Colonic mucosa (tissue), 4 donors: ENCODE measurements around the gene HIVEP1. TPM values are rescaled to one million over a fixed set of nuclear protein-coding genes. Genes with fewer than 3 reads are reported as not detected.

ENCODE experiments used
- DNase-seq: peaks from one replicate; pipeline ENCODE4 v3.0.0-alpha.2; 2020
- H3K27ac ChIP-seq: fragments of 200-600 bp; one replicate; pipeline ENCODE4 v1.8.0; 2021
- H3K27me3 ChIP-seq: fragments of 200-600 bp; one replicate; pipeline ENCODE4 v1.8.0; 2021
- H3K36me3 ChIP-seq: fragments of 200-600 bp; one replicate; pipeline ENCODE4 v1.8.0; 2021
- H3K4me1 ChIP-seq: fragments of 200-600 bp; one replicate; pipeline ENCODE4 v1.8.0; 2021; ENCODE audit warnings: mild to moderate bottlenecking
- H3K4me3 ChIP-seq: fragments of 200-600 bp; one replicate; pipeline ENCODE4 v1.8.0; 2021
- H3K9ac ChIP-seq, 2 donors: one replicate each; pipeline ENCODE4 v1.7.0; 2013; ENCODE audit warnings: control low read depth in 2 of 2, low read depth in 2 of 2, low read length in 2 of 2
- H3K9me3 ChIP-seq: fragments of 200-600 bp; one replicate; pipeline ENCODE4 v1.8.0; 2021
- intact Hi-C: fragments of 100-400 bp; cut with DNase I; formaldehyde crosslinking; loops from one replicate; pipeline ENCODE4 v1.14.1; 2022
- total RNA-seq, 2 donors: library from RNA; stranded (reverse); fragmentation: NEBNext Ultra II Directional in 1 of 2; extraction: Animal tissue kit (Norgen Biotek cat#: 25700) in 1 of 2; gene quantifications; one replicate each; pipeline ENCODE4 v1.2.1, GENCODE V29; 2021
- TF ChIP-seq, protein P1 (sequence below): fragments of 200-600 bp; IDR thresholded peaks from one replicate; pipeline ENCODE4 v1.8.0; 2022; ENCODE audit warnings: antibody characterized with exemption, mild to moderate bottlenecking
- donor health status: healthy.
- donor health status: DM: no; HTN: no; CAD: no.
- donor health status: DM: no; HTN: no; CAD: no.

Gene HIVEP1
- total RNA-seq, 2 donors from 2014 or later: 22.2 to 27.9 TPM

DNA sequence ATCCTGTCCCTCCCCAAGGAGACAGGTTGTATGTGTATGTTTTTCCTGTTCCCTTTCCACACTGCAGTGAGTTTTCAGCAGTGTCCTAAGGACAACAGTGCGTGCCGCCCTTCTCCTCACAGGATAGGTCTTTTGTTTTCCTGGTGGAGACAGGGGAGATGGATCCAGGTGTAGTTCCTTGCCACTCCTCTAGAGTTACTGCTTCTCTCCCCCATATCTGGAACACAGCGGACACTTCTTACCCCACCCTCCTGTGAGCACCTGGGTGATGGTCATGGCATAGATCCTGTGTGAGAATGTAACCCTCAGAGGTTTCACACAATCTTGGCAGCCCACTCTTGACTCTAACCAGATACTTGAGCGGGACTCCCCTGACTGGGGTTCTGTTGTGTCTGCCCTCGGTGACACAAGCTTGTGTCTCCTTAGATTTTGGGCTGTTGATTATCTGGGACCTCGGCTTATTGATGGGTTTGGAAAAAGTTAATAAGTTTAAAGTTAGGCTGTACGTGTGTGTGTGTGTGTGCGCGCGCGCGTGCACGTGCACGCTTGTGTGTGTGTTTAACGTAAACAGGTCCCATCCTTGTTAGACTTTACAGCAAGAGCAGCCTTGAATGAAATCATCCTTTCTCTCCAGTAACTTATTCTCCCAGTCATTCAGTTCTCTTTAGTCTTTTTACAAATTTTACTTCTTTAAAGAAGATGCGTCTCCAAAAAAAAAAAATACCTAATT is 146.7 kb downstream of the HIVEP1 start:
- H3K9me3 ChIP-seq: no peaks in the 10 kb centered on the region
- H3K27me3 ChIP-seq: no peaks in the 10 kb centered on the region
- H3K27ac ChIP-seq: no peak overlapping the region
- no peak overlapping the region for H3K9ac ChIP-seq
- TF ChIP-seq, protein P1, sequence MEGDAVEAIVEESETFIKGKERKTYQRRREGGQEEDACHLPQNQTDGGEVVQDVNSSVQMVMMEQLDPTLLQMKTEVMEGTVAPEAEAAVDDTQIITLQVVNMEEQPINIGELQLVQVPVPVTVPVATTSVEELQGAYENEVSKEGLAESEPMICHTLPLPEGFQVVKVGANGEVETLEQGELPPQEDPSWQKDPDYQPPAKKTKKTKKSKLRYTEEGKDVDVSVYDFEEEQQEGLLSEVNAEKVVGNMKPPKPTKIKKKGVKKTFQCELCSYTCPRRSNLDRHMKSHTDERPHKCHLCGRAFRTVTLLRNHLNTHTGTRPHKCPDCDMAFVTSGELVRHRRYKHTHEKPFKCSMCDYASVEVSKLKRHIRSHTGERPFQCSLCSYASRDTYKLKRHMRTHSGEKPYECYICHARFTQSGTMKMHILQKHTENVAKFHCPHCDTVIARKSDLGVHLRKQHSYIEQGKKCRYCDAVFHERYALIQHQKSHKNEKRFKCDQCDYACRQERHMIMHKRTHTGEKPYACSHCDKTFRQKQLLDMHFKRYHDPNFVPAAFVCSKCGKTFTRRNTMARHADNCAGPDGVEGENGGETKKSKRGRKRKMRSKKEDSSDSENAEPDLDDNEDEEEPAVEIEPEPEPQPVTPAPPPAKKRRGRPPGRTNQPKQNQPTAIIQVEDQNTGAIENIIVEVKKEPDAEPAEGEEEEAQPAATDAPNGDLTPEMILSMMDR: no peak
- intact Hi-C loops: loop anchor here (10.0 kb wide), 1 partner anchor 136 kb away; the partner anchor contains the start of gene EDN1
- no peaks in the 10 kb centered on the region for H3K36me3 ChIP-seq
- H3K4me3 ChIP-seq: no peak overlapping the region
- no peak for DNase-seq
- no peaks in the 10 kb centered on the region for H3K4me1 ChIP-seq

GRCh38 chr6:12160326-12160725 is 148.2 kb downstream of the HIVEP1 start:
- H3K27ac ChIP-seq: no peak overlapping the region
- no peaks in the 10 kb centered on the region for H3K27me3 ChIP-seq
- no peak for DNase-seq
- intact Hi-C loops: no loop called here
- H3K4me1 ChIP-seq: no peaks in the 10 kb centered on the region
- no peaks in the 10 kb centered on the region for H3K36me3 ChIP-seq
- no peak overlapping the region for H3K9ac ChIP-seq
- H3K4me3 ChIP-seq: no peak overlapping the region
- H3K9me3 ChIP-seq: no peaks in the 10 kb centered on the region
- TF ChIP-seq, protein P1: no peak

DNA sequence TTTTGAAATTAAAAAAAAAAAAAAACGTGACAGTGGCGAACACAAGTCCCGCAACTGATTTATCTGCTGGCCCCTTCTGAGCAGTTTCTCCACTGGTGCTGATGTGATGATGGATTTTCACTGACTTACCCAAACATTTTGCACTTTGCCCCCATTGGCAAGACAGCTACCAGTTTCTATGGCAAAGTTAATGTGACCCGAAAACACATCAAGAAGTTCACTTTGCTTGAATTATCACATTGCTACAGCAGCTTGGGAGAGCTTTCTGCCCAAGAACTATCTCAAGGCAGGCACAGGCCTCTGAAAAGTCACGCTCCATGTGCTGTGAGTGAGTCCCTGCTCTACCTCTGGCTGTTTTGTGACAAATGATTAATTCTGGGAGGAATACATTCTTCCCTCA is 150.1 kb downstream of the HIVEP1 start:
- Histone ChIP-seq H3K9me3 (no peaks in the 10 kb centered on the region), H3K27ac (no peak overlapping the region), H3K27me3 (no peaks in the 10 kb centered on the region), H3K36me3 (no peaks in the 10 kb centered on the region), H3K4me3 (no peak overlapping the region), H3K9ac (no peak overlapping the region), H3K4me1 (no peaks in the 10 kb centered on the region)
- TF ChIP-seq, protein P1: no peak
- intact Hi-C loops: no loop called here
- DNase-seq: no peak

DNA sequence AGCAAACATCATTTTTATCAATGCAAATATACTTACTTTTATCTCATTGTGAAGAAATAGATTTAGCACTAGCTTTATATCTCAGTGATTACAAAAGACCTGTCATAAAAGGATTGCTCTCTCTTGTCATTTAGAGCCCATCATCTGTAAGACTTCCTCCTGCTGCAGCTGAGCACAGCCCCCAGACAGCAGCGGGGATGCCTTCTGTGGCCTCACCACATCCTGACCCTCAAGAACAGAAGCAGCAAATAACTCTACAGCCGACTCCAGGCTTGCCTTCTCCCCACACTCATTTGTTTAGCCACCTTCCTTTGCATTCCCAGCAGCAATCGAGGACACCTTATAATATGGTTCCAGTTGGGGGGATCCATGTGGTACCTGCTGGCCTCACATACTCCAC is 151.0 kb downstream of the HIVEP1 start:
- Histone ChIP-seq H3K36me3 (no peaks in the 10 kb centered on the region), H3K4me3 (no peak overlapping the region), H3K27me3 (no peaks in the 10 kb centered on the region), H3K27ac (no peak overlapping the region), H3K9ac (no peak overlapping the region), H3K4me1 (no peaks in the 10 kb centered on the region), H3K9me3 (no peaks in the 10 kb centered on the region)
- intact Hi-C loops: no loop called here
- no peak for DNase-seq
- TF ChIP-seq, protein P1: no peak

DNA sequence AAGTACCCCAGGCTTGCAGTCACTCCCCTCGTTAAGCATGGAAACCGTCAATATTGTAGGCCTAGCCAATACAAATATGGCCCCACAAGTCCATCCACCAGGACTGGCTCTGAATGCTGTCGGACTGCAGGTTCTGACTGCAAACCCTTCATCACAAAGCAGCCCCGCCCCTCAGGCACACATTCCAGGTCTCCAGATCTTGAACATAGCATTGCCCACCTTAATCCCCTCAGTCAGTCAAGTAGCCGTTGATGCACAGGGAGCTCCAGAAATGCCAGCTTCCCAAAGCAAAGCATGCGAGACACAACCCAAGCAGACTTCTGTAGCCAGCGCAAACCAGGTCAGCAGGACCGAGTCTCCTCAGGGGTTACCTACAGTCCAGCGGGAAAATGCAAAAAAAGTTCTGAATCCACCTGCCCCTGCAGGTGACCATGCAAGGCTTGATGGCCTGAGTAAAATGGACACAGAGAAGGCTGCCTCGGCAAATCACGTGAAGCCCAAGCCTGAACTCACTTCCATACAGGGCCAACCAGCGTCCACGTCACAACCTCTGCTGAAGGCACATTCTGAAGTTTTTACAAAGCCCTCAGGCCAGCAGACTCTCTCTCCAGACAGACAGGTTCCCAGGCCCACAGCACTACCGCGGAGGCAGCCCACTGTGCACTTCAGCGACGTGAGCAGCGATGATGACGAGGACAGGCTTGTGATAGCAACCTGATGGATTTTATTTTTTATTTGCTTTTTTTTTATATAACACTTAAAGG is 151.8 kb downstream of the HIVEP1 start:
- TF ChIP-seq, protein P1: no peak

More for the DNA sequence above, 151.8 kb downstream of the HIVEP1 start:
- Histone ChIP-seq H3K4me3 (no peak overlapping the region), H3K27ac (no peak overlapping the region), H3K9ac (no peak overlapping the region), H3K4me1 (no peaks in the 10 kb centered on the region), H3K9me3 (no peaks in the 10 kb centered on the region), H3K36me3 (no peaks in the 10 kb centered on the region), H3K27me3 (no peaks in the 10 kb centered on the region)
- intact Hi-C loops: no loop called here
- DNase-seq: no peak
